A549 (cell line): Measurements from ENCODE around the gene PLD1.

Experiments used
- BCL3 ChIP-seq: fragments of >200 bp; sonication (Bioruptor Twin); formaldehyde crosslinking; IDR thresholded peaks from 3 replicates; pipeline ENCODE4 v1.6.1; 2016
- BHLHE40 ChIP-seq: IDR thresholded peaks from 2 replicates; pipeline ENCODE4 v1.6.1; 2012; ENCODE audit warnings: low read depth, low read length, inconsistent platforms
- POLR2A ChIP-seq: IDR thresholded peaks from 2 replicates; pipeline ENCODE4 v1.6.1; 2012; ENCODE audit warnings: mild to moderate bottlenecking, low read length
- RCOR1 ChIP-seq: fragments of 150-350 bp; IDR thresholded peaks from 2 replicates; pipeline ENCODE4 v1.6.1; 2014; ENCODE audit warnings: antibody characterized with exemption, low read length, low read depth
- USF2 ChIP-seq: fragments of 450-650 bp; IDR thresholded peaks from 2 replicates; pipeline ENCODE4 v1.6.1; 2014; ENCODE audit warnings: antibody characterized with exemption
- ZC3H11A ChIP-seq: fragments of 450-650 bp; IDR thresholded peaks from 2 replicates; pipeline ENCODE4 v1.6.1; 2014; ENCODE audit warnings: antibody characterized with exemption, mild to moderate bottlenecking
- TF ChIP-seq, protein P1 (sequence below): fragments of >200 bp; sonication (Bioruptor Twin); formaldehyde crosslinking; IDR thresholded peaks from 3 replicates; pipeline ENCODE4 v1.5.1; 2016
- TF ChIP-seq, protein P2 (sequence below): fragments of 250-450 bp; sonication (Bioruptor Pico); IDR thresholded peaks from 2 replicates; pipeline ENCODE4 v1.5.0; 2021; ENCODE audit warnings: mild to moderate bottlenecking, moderate library complexity, borderline replicate concordance
- TF ChIP-seq, protein P3 (sequence below): fragments of 200-600 bp; sonication (generic); IDR thresholded peaks from 2 replicates; pipeline ENCODE4 v1.6.1; 2016; ENCODE audit warnings: antibody characterized with exemption, mild to moderate bottlenecking, moderate library complexity

GRCh38 chr3:171556148-171556547 lies 254.1 kb downstream of the PLD1 start:
- TF ChIP-seq POLR2A (no peak), ZC3H11A (no peak), USF2 (no peak), RCOR1 (no peak), BHLHE40 (no peak), BCL3 (no peak)
- TF ChIP-seq, protein P1, sequence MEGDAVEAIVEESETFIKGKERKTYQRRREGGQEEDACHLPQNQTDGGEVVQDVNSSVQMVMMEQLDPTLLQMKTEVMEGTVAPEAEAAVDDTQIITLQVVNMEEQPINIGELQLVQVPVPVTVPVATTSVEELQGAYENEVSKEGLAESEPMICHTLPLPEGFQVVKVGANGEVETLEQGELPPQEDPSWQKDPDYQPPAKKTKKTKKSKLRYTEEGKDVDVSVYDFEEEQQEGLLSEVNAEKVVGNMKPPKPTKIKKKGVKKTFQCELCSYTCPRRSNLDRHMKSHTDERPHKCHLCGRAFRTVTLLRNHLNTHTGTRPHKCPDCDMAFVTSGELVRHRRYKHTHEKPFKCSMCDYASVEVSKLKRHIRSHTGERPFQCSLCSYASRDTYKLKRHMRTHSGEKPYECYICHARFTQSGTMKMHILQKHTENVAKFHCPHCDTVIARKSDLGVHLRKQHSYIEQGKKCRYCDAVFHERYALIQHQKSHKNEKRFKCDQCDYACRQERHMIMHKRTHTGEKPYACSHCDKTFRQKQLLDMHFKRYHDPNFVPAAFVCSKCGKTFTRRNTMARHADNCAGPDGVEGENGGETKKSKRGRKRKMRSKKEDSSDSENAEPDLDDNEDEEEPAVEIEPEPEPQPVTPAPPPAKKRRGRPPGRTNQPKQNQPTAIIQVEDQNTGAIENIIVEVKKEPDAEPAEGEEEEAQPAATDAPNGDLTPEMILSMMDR: no peak
- TF ChIP-seq, protein P2, sequence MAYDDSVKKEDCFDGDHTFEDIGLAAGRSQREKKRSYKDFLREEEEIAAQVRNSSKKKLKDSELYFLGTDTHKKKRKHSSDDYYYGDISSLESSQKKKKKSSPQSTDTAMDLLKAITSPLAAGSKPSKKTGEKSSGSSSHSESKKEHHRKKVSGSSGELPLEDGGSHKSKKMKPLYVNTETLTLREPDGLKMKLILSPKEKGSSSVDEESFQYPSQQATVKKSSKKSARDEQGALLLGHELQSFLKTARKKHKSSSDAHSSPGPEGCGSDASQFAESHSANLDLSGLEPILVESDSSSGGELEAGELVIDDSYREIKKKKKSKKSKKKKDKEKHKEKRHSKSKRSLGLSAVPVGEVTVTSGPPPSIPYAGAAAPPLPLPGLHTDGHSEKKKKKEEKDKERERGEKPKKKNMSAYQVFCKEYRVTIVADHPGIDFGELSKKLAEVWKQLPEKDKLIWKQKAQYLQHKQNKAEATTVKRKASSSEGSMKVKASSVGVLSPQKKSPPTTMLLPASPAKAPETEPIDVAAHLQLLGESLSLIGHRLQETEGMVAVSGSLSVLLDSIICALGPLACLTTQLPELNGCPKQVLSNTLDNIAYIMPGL: no peak
- TF ChIP-seq, protein P3, sequence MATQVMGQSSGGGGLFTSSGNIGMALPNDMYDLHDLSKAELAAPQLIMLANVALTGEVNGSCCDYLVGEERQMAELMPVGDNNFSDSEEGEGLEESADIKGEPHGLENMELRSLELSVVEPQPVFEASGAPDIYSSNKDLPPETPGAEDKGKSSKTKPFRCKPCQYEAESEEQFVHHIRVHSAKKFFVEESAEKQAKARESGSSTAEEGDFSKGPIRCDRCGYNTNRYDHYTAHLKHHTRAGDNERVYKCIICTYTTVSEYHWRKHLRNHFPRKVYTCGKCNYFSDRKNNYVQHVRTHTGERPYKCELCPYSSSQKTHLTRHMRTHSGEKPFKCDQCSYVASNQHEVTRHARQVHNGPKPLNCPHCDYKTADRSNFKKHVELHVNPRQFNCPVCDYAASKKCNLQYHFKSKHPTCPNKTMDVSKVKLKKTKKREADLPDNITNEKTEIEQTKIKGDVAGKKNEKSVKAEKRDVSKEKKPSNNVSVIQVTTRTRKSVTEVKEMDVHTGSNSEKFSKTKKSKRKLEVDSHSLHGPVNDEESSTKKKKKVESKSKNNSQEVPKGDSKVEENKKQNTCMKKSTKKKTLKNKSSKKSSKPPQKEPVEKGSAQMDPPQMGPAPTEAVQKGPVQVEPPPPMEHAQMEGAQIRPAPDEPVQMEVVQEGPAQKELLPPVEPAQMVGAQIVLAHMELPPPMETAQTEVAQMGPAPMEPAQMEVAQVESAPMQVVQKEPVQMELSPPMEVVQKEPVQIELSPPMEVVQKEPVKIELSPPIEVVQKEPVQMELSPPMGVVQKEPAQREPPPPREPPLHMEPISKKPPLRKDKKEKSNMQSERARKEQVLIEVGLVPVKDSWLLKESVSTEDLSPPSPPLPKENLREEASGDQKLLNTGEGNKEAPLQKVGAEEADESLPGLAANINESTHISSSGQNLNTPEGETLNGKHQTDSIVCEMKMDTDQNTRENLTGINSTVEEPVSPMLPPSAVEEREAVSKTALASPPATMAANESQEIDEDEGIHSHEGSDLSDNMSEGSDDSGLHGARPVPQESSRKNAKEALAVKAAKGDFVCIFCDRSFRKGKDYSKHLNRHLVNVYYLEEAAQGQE: no peak
